ENCODE data around the gene KCNJ10.

Gene KCNJ10

DNA sequence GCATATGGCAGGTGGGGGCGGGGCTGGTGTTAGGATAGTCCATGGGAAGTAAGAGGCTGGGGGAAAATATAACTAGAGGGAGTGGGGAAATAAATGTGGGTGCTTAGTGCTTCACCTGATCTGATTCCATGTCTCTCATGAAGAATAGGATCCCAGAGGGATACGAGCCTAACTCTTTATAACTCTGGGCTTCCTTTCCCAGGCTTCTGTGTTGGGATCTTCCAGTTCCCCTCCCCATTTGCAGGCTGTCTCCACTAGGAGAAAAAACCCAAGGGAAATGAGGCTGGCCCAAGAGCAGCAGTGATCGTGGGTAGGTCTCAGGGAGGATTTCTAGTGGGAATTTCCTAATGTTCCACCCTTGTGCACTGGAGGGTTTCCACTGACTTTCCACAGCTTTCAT, 13.0 kb upstream of the KCNJ10 start:
- no peak for DNase-seq

DNA sequence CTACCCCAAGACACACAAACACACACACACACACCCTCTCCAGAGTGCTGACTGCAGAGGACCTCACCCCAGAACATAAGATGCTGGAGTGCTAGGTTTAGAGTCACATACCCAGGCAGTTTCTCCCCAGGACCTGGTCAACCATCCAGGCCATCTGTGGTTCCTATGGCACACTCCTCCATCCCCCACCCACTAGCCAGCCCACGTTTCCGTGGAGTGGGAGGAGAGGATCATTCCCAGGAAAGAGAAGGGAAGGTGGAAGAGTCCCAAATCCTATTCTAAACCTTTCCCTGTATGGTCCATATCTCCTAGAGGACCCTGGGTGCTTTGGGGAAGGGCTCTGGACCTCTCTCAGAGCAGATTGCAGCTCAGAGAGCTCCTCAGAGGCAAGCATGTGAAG, 12.5 kb upstream of the KCNJ10 start:
- DNase-seq = no peak

DNA sequence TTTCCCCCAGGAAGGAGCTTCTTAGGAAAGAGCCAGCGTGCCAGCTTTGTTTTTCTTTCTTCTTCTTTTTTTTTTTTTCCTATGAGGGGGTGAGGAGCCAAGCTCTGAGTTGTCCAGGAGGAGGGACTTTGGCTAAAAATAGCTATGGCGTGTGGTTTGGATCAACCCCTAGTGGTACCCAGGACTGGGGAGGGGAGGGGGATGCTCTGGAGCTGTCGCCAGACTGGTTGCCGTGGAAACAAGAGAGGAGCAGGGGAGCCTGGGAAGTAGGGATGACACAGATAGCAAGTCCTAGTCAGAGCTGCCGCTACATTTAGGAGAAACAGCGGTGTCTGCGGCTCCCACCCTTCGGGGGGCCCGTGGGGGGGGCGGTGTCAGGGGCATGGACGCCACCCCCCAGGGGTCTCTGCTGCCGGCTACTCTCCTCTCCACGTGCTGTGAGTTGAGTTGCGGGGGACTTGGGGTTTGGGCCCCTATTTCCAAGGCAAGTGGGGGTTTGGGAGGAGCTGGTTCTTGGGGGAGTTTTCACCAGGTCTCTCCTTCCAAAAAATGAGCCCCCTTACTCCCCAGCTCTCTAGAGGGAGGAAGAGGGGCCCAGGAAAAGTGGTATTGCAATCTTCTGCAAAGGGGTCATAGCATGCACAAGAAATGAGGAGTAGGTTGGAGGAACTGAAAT, 11.4 kb upstream of the KCNJ10 start, which contains the start of gene KCNJ9:
KCNJ9 (plus strand) TSS at position 278 of the 676 bp plus-strand sequence. CDS start 2,493 bp downstream, outside the sequence.
- no peak for DNase-seq

DNA sequence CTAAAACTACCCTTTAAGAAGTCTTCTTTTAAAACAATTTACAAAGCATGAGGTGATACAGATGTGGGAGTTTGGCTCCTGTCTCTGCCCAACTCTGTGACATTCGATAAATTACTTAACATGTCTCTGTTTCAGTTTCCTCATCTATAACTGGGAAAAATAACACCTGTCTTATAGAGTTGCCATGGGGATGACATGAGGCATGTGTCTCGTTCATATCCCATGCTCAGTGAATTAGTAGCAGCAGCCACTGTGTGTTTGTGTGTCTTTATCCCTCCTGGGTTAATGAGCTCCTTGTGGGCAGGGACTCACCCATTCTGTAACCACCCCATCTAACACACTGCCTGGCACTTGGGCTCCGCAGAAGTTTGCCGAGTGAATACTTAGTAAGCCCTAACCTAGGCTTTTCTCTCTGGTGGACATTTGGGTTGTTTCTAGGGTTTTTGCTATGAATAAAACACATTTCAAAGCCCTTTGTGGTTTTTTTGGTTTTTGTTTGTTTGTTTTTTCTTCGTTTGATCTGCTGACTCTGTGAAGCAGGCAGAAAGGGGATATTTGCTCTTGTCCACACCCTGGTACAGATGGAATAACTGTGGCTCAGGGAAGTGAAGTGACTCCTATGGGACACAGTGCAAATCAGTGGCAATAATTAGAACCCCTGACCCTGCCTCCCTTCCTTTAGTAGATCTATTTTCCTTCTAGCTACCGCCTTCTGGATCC, 10.6 kb upstream of the KCNJ10 start:
- DNase-seq = no peak

- no peak for DNase-seq
These were observed 9.5 kb upstream of the KCNJ10 start for GRCh38 chr1:160079448-160079847.

DNA sequence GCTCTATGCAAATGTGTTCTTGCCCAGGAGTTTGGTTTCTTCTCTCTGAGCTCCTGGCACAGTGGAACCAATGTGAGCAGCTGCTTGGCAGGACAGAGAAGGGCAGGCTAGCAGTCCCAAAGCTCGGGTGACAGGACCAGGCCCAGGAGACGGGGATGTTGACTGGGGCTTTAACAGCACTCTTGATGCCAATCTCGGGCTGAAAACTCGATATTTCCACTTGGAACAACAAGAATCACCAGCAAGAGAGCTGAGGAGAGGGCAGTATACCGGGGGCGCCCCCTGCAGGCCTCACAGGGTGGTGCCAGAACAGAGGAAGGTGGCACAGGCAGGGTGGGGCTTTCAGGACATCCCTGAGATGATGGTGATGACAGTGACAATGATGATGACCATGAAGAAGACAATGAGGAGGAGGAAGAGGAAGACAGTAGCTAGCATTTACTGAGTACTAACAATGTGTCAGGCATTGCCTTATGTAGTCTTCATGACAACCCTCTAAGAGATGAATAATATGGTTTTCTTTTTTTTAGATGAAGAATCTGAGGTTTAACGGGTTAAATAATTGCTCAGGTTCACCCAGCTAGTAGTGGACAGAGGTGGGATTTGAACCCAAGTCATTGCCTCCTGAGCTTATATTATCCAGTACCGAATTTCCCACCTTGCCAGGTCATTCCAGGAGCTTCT, 8.7 kb upstream of the KCNJ10 start:
- peak; percentile 34 to 65 for DNase-seq

DNA sequence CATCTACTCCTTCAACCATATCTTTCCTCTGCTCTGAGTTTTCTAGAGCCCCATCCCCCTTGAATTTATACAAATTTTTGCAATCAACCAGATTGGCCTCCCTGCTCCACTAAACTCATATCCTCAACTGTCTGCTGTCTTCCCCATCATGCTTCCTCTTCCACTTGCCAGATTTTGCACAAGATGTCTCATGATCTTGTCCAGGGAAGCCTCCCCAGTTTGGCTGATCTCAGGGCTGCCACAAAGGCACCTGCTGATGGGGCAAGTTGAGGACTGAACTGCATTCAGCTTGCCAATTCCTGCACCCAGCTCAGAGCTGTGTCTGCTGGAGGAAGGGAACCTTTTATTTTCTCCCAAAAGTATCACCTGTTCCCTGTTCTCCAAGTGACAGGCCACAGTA, 7.5 kb upstream of the KCNJ10 start:
- no peak for DNase-seq

- DNase-seq = no peak
These were observed 6.3 kb upstream of the KCNJ10 start for GRCh38 chr1:160076295-160076694.

GRCh38 chr1:160075836-160076235, 5.9 kb upstream of the KCNJ10 start:
- DNase-seq = no peak

- no peak for DNase-seq
These were observed 4.9 kb upstream of the KCNJ10 start for GRCh38 chr1:160074865-160075264.

- no peak for DNase-seq
These were observed 1.3 kb upstream of the KCNJ10 start for GRCh38 chr1:160071289-160071688.

DNA sequence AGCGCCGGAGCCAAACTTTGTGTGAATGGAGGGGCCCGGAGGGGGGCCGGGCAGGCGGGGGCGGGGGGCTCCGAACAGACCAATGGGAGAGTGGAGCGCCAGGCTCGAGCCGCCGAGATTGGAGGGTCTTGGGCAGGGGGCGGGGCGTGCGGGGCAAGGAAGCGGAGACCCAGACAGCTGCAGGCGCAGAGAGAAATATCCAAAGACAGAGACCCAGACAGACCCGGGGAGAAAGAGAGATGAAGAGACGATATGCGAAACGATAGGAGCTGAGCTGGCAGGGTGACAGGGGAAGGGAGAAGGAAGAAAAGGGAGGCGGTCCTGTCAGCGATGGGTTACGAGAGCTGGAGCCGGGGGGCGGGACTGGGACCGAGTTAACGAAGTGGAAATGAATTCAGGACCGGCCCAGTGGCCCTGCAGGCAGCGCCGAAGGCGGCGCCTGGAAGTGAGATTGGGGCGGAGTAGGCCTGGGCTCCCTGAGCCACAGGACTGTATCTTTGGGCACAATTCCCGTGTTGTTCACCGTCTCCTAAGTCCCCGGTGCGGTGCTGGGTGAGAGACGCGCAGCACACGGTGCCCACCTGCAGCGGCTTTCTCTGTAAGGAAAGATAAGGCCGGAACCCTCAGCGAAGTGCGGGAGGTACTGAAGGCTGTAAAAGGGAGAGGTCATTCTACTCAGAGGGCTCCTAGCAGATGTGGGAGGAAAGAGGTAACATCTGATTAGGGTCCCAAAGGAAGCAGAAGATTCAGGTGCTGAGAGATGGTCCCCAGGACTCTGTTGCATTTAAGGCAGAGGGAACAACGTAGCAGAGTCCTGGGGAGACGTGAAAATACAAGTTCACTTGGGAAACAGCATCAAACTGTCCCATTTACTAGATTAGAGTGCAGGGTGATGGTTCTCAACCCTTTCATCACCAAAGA, 543 bp upstream of the KCNJ10 start:
- peak; percentile 35 to 73 for DNase-seq

GRCh38 chr1:160068225-160068624, 1.7 kb downstream of the KCNJ10 start:
- no peak for DNase-seq

GRCh38 chr1:160066829-160067745, 2.9 kb downstream of the KCNJ10 start:
- no peak for DNase-seq

- DNase-seq = no peak
These were observed 5.2 kb downstream of the KCNJ10 start for GRCh38 chr1:160064746-160065145.

- DNase-seq = no peak
These were observed 5.8 kb downstream of the KCNJ10 start for GRCh38 chr1:160064164-160064563.

- DNase-seq = no peak
These were observed 6.8 kb downstream of the KCNJ10 start for GRCh38 chr1:160063176-160063575.

DNA sequence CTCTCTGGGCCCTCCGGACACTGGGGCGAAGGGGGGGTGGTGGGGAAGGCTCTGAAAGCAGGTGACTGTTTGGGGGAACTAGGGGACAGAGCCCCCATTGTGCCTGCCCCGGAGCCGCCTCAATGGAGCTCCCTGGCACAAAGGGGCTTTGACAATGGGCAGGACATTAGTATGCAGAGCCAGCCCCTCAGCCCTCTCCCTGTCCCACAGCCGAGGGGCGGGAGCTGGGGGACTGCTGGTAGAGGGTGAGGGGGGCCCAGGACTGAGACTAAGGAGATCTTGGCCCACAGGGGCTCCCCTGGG, 7.8 kb downstream of the KCNJ10 start:
- DNase-seq = no peak

DNA sequence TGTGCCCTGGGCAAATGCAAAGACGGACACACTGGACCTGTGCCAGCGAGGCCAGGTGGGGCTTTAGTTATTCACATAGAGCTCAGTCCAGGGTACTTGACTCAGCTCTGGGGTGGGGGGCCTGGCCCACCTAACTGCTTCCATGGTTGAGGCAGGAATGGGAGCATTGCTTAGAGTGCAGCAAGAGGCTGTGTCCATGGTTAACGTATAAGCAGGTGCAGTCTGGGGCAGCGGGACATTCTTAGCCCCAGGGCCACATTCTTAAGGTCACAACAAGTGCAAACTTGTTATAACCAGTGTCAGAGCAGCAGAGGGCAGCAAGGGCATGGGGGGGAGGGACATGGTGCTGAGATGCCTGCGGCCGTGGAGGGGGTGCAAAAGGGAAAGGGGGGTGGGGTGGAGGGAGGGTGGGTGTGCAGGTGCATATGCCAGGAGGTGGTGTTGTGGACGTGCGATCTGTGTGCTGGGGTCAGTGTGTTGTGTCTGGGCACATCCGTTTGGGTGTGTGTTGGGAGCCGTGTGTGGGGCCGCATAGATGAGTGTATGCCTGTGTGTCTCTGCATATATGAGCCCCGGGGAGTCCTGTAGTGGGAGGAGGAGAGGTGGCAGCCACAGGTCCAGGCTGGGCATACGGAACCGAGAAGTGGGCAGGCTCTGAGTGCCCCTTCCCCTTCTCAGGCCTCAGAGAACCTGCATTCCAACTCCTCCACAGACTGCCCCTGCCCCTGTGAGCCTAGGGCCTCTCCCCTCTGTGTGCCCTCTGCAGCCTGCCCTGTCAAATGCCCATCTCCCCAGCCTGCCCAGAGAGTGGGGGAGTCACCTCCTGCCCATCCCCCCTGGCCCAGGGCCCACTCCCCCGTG, 8.4 kb downstream of the KCNJ10 start:
- DNase-seq = no peak

DNA sequence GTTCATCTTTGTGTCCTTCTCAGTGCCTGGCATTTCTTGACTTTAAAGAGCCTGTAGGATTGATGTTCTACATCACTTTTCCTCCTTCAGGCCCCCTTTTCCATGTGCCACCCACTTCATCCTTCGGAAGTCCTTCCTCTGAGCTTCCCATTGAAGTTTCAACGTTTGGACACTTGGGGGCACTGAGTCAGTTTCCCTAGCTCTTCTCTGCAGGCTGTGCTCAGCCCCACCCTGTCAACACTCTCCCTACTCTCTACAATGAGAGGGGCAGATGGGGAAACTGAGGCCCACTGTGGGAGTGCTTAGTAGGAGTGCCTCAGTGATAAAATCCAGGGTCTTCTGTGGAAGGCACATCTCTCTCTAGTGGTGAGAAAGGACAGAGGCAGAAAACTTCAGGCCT, 11.9 kb downstream of the KCNJ10 start:
- no peak for DNase-seq

- DNase-seq = no peak
These were observed 13.3 kb downstream of the KCNJ10 start for GRCh38 chr1:160056648-160057169.

All from Kasumi-1 (cell line).